GM10266 (cell line): ENCODE measurements around the gene SLC9B1.
"Not testable (repeated sequence)": the region's sequence is repeated elsewhere in the genome, so short reads cannot be mapped to it uniquely, and the experiment has no call there.

Source experiments
- DNase-seq: peaks from one replicate; pipeline ENCODE4 v3.0.0; 2012; ENCODE audit errors: extremely low spot score
- TF ChIP-seq, protein P1 (sequence below): IDR thresholded peaks from 2 replicates; pipeline ENCODE4 v1.5.1; 2012; ENCODE audit warnings: mild to moderate bottlenecking, low read depth; ENCODE audit not compliant: control insufficient read depth, insufficient read depth; ENCODE audit errors: missing control alignments

Gene SLC9B1

DNA sequence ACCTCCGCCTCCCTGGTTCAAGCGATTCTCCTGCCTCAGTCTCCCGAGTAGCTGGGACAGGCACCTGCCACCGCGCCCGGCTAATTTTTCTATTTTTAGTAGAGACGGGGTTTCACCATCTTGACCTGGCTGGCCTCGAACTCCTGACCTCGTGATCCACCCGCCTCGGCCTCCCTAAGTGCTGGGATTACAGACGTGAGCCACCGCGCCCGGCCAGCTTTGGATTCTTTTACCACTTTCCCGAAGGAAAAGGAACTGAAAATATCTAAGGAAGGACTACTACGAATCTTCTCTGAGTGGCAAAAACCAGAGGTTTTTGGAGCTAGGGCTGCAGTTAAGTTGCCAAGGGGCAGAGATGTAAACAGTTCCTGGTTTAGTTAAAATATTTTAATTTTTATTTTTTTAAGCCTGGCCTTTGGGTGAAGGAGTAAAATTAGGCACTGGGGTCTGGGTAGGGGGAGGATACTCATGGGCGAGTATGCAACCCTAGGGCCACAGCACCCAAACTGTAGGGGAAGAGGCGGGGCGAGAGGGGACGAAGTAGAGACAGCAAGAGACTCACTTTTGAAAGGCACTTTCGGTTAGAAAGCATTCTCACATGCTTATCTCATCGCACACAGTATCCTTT is 151.2 kb downstream of the SLC9B1 start:
- DNase-seq = no peak
- TF ChIP-seq, protein P1, sequence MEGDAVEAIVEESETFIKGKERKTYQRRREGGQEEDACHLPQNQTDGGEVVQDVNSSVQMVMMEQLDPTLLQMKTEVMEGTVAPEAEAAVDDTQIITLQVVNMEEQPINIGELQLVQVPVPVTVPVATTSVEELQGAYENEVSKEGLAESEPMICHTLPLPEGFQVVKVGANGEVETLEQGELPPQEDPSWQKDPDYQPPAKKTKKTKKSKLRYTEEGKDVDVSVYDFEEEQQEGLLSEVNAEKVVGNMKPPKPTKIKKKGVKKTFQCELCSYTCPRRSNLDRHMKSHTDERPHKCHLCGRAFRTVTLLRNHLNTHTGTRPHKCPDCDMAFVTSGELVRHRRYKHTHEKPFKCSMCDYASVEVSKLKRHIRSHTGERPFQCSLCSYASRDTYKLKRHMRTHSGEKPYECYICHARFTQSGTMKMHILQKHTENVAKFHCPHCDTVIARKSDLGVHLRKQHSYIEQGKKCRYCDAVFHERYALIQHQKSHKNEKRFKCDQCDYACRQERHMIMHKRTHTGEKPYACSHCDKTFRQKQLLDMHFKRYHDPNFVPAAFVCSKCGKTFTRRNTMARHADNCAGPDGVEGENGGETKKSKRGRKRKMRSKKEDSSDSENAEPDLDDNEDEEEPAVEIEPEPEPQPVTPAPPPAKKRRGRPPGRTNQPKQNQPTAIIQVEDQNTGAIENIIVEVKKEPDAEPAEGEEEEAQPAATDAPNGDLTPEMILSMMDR = no peak

DNA sequence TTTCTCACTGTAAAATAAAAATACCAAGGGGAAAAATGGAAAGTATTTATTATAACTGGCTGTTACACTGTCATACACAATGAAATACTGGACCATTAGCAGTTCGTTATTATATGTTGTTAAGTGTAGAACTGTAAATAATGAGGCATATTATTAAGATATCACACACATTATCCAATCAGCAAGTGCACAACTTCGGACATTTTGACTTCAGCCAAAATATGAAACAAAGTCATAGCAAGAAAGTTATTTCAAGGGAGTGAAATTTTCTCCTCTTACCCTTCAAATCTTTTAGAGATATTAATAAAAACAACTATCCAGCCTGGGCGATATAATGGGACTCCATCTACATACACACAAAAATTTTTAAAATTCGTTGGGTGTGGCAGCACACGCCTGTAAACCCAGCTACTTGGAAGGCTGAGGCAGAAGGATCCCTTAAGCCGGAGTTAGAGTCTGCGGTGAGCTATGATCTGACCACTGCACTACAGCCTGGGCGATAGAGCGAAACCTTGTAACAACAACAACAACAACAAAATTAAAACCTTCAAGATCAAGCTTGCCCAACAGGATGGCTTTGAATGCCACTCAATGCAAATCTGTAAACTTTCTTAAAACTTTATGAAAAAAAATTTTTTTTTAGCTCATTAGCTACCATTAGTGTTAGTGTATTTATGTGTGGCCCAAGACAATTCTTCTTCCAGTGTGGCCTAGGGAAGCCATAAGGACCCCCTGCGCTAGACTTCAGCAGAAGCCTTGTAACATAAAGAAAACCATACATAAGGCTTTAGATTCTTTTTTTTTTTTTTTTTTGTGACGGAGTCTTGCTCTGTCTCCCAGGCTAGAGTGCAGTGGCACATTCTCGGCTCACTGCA is 152.0 kb downstream of the SLC9B1 start:
- TF ChIP-seq, protein P1 = no peak
- DNase-seq = no peak

DNA sequence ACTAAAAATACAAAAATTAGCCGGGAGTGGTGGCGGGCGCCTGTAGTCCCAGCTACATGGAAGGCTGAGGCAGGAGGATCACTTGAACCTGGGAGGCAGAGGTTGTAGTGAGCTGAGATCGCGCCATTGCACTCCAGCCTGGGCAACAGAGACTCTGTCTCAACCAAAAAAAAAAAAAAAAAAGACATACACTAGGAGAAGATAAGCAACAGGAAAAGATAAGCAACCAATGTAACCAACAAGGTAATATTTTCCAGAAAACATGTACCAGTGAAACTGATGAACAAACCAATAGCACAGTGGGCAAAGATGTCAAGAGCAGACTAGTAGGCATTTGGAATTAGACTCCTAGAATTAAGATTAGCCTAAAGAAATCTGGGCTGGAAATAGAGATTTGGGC is 154.2 kb downstream of the SLC9B1 start:
- not testable (repeated sequence) for DNase-seq

DNA sequence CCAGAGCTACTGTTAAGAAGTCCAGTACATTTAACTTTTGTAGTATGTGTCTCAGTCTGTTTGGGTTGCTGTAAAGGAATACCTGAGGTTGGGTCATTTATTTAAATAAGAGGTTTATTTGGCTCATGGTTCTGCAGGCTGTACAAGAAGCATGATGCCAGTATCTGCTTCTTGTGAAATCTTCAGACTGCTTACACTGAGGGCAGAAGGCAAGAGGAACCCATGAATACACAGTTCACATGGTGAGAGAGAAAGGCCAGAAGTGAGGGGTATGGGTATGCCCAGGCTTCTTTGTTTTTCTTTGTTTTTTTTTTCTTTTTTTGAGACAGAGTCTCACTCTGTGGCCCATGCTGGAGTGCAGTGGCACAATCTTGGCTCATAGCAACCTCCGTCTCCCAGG is 156.8 kb downstream of the SLC9B1 start:
- TF ChIP-seq, protein P1 = no peak
- no peak for DNase-seq

DNA sequence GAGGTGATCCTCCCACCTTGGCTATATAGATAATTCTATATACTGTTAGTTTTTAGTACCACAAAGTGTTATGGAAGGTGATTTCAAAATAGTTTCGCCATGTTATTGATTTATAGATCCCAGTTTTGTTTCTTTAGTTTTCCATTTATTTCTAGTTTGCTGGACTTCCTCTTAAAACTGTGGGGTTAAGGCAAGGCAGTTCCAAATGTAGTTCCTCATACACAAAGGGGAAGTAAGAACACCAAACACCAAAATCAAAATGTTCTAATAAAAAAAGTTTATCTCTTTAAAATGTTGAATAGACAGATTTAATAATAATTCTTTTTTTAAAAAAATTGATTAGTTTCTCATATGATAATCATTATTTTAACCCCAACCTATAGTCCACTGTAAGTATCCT is 157.5 kb downstream of the SLC9B1 start:
- no peak for DNase-seq

DNA sequence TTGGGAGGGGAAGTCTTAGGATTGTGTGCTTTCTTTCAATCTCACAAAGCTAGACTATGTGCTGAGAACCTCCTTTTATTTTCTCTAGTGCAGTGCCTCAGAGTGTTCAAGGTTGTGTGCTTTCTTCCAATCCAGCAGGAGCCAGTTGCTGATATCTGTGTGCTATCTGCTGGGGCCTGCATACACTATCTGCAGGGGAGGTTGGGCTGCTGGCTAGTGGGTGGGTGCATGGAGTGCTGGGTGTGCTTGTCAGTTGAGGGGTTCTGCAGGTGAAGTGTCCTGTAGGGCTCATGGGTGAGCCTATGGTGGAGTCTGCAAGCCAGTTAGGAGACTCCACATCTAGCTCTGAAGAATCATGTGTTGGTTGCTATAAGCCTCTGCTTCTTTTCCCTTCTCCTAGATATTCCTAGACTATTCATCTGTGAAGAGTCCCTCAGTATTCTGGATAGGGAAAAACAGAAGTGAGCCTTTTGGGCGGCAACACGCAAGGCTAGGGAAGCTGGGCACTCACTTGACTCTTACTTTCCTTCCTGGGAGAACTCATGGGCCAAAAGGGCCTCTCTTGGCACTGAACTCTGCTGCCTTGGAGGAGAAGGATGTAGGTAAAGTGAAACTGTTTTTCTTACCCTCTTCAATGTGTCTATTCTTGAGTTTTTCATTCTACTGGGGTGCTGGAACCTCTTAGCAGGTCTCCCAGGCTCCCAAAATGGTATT is 158.7 kb downstream of the SLC9B1 start:
- TF ChIP-seq, protein P1 = no peak
- DNase-seq = no peak

More for the DNA sequence above, 157.5 kb downstream of the SLC9B1 start:
- TF ChIP-seq, protein P1 = no peak

DNA sequence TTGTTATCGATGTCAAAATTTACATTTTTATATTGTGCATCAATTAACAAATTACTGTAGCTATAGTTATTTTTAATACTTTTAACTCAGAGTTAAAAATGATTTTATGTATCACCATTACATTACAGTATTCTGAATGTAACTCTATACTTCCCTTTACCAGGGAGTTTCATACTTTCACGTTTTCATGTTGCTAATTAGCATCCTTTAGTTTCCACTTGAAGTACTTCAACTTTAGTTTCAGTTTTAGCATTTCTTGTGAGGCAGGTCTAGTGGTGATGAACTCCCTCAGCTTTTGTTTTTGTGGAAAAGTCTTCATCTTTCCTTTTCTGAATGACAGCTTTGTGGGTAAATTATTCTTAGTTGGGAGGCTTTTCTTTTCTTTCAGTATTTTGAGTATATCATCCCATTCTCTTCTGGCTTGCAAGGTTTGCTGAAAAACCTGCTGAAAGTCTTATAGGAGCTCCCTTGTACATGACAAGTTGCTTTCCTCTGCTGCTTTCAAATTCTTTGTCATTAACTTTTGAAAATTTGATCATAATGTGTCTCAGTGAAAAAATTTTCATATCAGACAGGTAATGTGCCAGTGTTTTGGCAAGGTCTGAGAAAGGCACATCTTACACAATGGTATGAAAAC is 160.6 kb downstream of the SLC9B1 start:
- no peak for DNase-seq
- TF ChIP-seq, protein P1 = no peak
